Choroid plexus epithelial cell (primary cell): ENCODE measurements around the gene EPHA8.

ENCODE experiments used
- DNase-seq: peaks from one replicate; pipeline ENCODE4 v3.0.0-alpha.2; 2010; ENCODE audit warnings: low read depth
- H3K4me3 ChIP-seq: 2 replicates; pipeline ENCODE4 v1.5.1; 2011; ENCODE audit warnings: low read depth, mild to moderate bottlenecking, control low read depth, low read length, moderate library complexity
- CTCF ChIP-seq: conservative IDR thresholded peaks from 2 replicates; pipeline ENCODE4 v1.5.1; 2011; ENCODE audit warnings: low read depth, mild to moderate bottlenecking, control low read depth, inconsistent platforms, low read length, moderate library complexity

Gene EPHA8

GRCh38 chr1:22535399-22535798, 27.9 kb upstream of the EPHA8 start:
- H3K4me3 ChIP-seq: no peak overlapping the region
- no peak for TF ChIP-seq CTCF
- no peak for DNase-seq

GRCh38 chr1:22536506-22536905, 26.8 kb upstream of the EPHA8 start:
- H3K4me3 ChIP-seq: no peak overlapping the region
- TF ChIP-seq CTCF: no peak
- DNase-seq: peak; percentile 22

- TF ChIP-seq CTCF: no peak
- H3K4me3 ChIP-seq: no peak overlapping the region
These were observed 25.7 kb upstream of the EPHA8 start for GRCh38 chr1:22537441-22538139.

GRCh38 chr1:22539510-22540118, 23.7 kb upstream of the EPHA8 start:
- DNase-seq: no peak
- no peak overlapping the region for H3K4me3 ChIP-seq
- TF ChIP-seq CTCF: no peak

More at GRCh38 chr1:22537441-22538139, 25.7 kb upstream of the EPHA8 start:
- no peak for DNase-seq

GRCh38 chr1:22540337-22540736, 23.0 kb upstream of the EPHA8 start:
- TF ChIP-seq CTCF: no peak
- no peak for DNase-seq
- H3K4me3 ChIP-seq: no peak overlapping the region

- no peak overlapping the region for H3K4me3 ChIP-seq
- no peak for TF ChIP-seq CTCF
- DNase-seq: no peak
These were observed 20.4 kb upstream of the EPHA8 start for GRCh38 chr1:22542886-22543285.

GRCh38 chr1:22543679-22544078, 19.6 kb upstream of the EPHA8 start:
- no peak for TF ChIP-seq CTCF
- DNase-seq: no peak
- H3K4me3 ChIP-seq: no peak overlapping the region
